ENCODE data around the gene HCRTR1.

The HCRTR1 gene

DNA sequence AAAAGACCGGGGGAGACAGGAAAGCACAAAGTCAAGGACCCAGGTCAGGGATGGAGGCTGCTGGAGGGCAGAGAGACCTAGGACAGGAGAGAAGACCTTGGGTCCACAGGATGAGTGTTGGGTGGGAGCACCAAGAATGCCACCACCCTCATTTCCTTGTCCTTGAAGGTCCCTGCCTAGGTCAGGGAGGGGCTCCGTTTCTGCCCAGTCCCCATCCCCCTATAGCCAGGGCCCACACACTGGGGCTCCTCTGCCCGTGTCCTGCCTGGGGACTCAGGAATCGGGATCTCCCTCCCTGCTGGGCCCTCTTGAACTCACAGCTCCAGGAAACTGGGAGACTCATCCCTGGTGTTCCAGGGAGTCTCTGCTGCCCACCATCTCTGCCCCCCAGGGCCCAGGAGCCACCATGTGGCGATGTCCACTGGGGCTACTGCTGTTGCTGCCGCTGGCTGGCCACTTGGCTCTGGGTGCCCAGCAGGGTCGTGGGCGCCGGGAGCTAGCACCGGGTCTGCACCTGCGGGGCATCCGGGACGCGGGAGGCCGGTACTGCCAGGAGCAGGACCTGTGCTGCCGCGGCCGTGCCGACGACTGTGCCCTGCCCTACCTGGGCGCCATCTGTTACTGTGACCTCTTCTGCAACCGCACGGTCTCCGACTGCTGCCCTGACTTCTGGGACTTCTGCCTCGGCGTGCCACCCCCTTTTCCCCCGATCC, 40.6 kb upstream of the HCRTR1 start:
- H3K27ac ChIP-seq: no peak overlapping the region

DNA sequence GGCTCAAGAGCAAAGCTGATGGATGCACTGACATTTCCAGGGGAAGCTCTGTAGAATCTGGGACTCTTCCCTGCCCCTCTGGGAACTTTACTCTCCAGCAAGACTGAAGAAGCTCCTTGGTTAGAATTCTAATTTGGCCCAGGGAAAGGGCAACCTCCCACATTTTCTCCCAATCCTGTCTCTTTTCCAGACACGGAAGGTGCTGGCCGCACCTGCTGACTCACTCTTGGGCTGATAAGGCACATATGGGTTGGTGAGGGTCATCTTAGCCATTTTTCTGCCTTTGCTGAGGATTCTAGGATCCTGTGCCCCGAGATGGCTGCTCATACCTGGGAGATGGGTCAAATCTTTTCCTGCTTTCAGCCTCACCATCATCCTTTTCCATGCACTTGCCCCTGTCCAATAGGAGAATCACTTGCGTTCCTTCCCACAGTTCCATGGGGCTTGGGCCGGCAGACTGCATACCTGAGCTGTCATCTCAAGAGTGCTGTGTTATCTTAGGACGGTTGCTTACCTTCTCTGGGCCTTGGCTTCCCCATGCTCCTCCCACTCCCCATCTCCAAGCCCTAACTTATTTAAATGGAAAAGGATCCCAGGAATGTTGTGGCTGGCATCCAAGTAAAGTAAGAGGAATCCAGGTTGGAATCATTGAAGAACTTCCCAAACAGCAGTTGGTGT, 39.8 kb upstream of the HCRTR1 start:
- H3K27ac ChIP-seq: no peak overlapping the region
- no peak for TF ChIP-seq ZFX (IDR thresholded peaks at IDR 0.05)
- TF ChIP-seq, protein P1, sequence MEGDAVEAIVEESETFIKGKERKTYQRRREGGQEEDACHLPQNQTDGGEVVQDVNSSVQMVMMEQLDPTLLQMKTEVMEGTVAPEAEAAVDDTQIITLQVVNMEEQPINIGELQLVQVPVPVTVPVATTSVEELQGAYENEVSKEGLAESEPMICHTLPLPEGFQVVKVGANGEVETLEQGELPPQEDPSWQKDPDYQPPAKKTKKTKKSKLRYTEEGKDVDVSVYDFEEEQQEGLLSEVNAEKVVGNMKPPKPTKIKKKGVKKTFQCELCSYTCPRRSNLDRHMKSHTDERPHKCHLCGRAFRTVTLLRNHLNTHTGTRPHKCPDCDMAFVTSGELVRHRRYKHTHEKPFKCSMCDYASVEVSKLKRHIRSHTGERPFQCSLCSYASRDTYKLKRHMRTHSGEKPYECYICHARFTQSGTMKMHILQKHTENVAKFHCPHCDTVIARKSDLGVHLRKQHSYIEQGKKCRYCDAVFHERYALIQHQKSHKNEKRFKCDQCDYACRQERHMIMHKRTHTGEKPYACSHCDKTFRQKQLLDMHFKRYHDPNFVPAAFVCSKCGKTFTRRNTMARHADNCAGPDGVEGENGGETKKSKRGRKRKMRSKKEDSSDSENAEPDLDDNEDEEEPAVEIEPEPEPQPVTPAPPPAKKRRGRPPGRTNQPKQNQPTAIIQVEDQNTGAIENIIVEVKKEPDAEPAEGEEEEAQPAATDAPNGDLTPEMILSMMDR (conservative IDR thresholded peaks at IDR 0.05): no peak

More for the DNA sequence above, 40.6 kb upstream of the HCRTR1 start:
- TF ChIP-seq, protein P1 (conservative IDR thresholded peaks at IDR 0.05): no peak
- no peak for TF ChIP-seq ZFX (IDR thresholded peaks at IDR 0.05)

GRCh38 chr1:31579374-31579773, 38.1 kb upstream of the HCRTR1 start:
- no peak overlapping the region for H3K27ac ChIP-seq
- TF ChIP-seq ZFX (IDR thresholded peaks at IDR 0.05): no peak
- TF ChIP-seq, protein P1 (conservative IDR thresholded peaks at IDR 0.05): no peak

- TF ChIP-seq, protein P1 (conservative IDR thresholded peaks at IDR 0.05): no peak
- no peak for TF ChIP-seq ZFX (IDR thresholded peaks at IDR 0.05)
- no peak overlapping the region for H3K27ac ChIP-seq
Measured at GRCh38 chr1:31580513-31580870, 37.0 kb upstream of the HCRTR1 start.

DNA sequence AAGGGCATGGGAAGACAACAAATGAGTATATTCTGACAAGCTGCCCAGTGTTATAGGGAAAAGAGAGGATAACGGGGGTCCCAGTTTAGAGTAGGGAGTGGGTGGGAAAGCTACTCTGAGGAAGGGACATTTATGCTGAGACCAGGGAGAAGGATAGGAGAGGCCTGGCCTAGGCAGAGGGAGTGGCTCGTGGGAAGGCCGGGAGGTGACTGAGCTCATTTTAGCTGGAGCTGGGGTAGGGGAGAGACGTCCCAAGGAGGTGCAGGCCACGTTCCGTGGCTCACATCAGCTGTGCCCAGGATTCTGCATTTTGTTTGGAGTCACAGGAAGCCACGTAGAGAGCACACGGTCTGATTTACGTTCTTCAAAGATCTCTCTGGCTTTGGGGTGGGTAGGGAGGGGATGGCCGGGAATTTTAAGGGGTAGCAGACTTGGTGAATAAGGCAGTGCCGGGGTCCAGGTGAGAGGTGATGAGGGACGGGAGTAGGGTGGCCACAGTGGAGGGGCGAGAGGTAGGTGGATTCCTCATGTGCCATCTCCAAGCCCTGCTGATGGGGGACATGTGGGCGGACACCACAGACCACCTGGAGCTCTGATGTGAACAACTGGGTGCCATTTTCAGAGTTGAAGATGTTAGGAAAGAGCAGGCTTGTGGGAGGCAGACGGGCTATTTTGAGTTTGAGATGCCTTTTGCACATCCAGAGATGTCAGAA, 36.4 kb upstream of the HCRTR1 start:
- TF ChIP-seq, protein P1 (conservative IDR thresholded peaks at IDR 0.05): no peak
- TF ChIP-seq ZFX (IDR thresholded peaks at IDR 0.05): no peak
- H3K27ac ChIP-seq: no peak overlapping the region

DNA sequence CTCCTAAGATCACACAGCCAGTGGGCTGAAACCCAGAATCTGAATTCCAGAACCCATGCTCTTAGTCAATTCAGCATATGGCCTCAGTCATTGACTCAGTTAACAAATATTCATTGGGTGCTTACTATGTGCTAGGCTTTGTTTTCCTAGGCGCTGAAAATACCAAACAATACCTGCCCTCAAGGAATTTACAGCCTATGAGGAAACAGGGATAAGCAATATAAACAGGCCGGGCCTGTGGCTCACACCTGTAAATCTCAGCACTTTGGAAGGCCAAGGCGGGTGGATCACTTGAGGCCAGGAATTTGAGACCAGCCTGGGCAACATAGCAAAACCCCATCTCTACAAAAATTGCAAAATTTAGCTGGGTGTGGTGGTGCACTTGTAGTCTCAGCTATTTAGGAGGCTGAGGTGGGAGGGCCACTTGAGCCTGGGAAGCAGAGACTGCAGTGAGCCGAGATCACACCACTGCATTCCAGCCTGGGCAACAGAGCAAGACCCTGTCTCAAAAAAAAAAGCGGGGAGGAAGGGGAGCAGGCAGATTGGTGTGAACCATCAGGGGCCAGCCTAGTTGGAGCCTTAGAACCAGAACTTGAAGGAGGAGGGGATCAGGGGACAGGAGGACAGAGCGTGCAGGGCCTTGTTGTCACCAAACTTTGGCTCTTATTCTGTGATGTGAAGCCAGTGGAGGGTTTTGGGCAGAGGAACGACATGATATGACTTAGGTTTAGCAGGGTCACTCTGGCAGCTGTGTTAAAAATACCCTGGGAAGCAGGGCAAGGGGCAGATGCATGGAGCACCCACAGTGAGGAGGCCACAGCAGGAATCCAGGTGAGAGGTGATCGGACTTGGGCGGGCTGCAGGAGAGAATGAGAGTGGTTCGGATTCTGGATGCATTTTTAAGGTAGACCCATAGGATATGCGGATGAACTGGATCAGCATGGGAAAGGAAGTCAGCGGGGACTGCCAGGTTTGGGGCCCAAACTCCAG, 35.4 kb upstream of the HCRTR1 start:
- TF ChIP-seq, protein P1 (conservative IDR thresholded peaks at IDR 0.05): no peak
- TF ChIP-seq ZFX (IDR thresholded peaks at IDR 0.05): no peak
- no peak overlapping the region for H3K27ac ChIP-seq
